Loucy (cell line): ENCODE results near the gene SNX24.
A peak's percentile ranks its signal among the peaks of the same experiment; 100 is the strongest.

ENCODE experiments used
- H2AFZ ChIP-seq: fragments of 200-600 bp; sonication (generic); 2 replicates; pipeline ENCODE4 v1.6.0; 2016; ENCODE audit warnings: antibody characterized with exemption, mild to moderate bottlenecking, low read length, moderate library complexity
- H3F3A ChIP-seq: fragments of 200-600 bp; 2 replicates; pipeline ENCODE4 v1.6.0; 2016; ENCODE audit warnings: antibody characterized with exemption, low read depth, mild to moderate bottlenecking
- H3K27me3 ChIP-seq: fragments of 200-600 bp; sonication (generic); 2 replicates; pipeline ENCODE4 v1.6.1; 2014; ENCODE audit warnings: low read length, mild to moderate bottlenecking; ENCODE audit not compliant: insufficient read depth, poor library complexity, severe bottlenecking
- H3K36me3 ChIP-seq: fragments of 200-600 bp; sonication (generic); 2 replicates; pipeline ENCODE4 v1.6.1; 2016; ENCODE audit warnings: low read length; ENCODE audit not compliant: insufficient read depth
- H3K4me1 ChIP-seq: fragments of 200-600 bp; sonication (generic); 2 replicates; pipeline ENCODE4 v1.5.1; 2014; ENCODE audit warnings: low read length, mild to moderate bottlenecking; ENCODE audit not compliant: insufficient read depth, poor library complexity, severe bottlenecking
- H3K4me2 ChIP-seq: fragments of 200-600 bp; sonication (generic); 2 replicates; pipeline ENCODE4 v1.6.0; 2014; ENCODE audit warnings: antibody characterized with exemption, low read length, low read depth, mild to moderate bottlenecking; ENCODE audit not compliant: poor library complexity, severe bottlenecking
- H3K4me3 ChIP-seq: fragments of 200-600 bp; sonication (generic); 2 replicates; pipeline ENCODE4 v1.5.1; 2014; ENCODE audit warnings: low read length, mild to moderate bottlenecking, mixed read lengths; ENCODE audit not compliant: poor library complexity, severe bottlenecking
- H3K79me2 ChIP-seq: fragments of 200-600 bp; sonication (generic); 2 replicates; pipeline ENCODE4 v1.6.1; 2014; ENCODE audit warnings: low read length; ENCODE audit not compliant: insufficient read depth
- H3K9ac ChIP-seq: fragments of 200-600 bp; sonication (generic); 2 replicates; pipeline ENCODE4 v1.6.0; 2014; ENCODE audit warnings: mild to moderate bottlenecking, low read depth, low read length, moderate library complexity; ENCODE audit not compliant: poor library complexity, severe bottlenecking
- H3K9me2 ChIP-seq: fragments of 200-600 bp; sonication (generic); replicated peaks from 2 replicates; pipeline ENCODE4 v1.6.1; 2016; ENCODE audit warnings: low read depth, low read length, mixed read lengths
- H3K9me3 ChIP-seq: fragments of 200-600 bp; sonication (generic); 2 replicates; pipeline ENCODE4 v1.6.1; 2014; ENCODE audit warnings: mild to moderate bottlenecking, antibody characterized with exemption, low read length, low read depth; ENCODE audit not compliant: insufficient read depth
- H4K20me1 ChIP-seq: fragments of 200-600 bp; sonication (generic); 2 replicates; pipeline ENCODE4 v1.6.0; 2014; ENCODE audit warnings: antibody characterized with exemption, low read length, mild to moderate bottlenecking; ENCODE audit not compliant: insufficient read depth, poor library complexity, severe bottlenecking
- EZH2phosphoT487 ChIP-seq: fragments of 200-600 bp; IDR thresholded peaks from 2 replicates; pipeline ENCODE4 v1.6.1; 2018; ENCODE audit warnings: antibody characterized with exemption, mild to moderate bottlenecking, moderate library complexity, borderline replicate concordance
- TF ChIP-seq, protein P1 (sequence below): fragments of 200-600 bp; sonication (generic); conservative IDR thresholded peaks from 2 replicates; pipeline ENCODE4 v1.5.1; 2014; ENCODE audit warnings: mild to moderate bottlenecking, antibody characterized with exemption, low read length

The SNX24 gene

DNA sequence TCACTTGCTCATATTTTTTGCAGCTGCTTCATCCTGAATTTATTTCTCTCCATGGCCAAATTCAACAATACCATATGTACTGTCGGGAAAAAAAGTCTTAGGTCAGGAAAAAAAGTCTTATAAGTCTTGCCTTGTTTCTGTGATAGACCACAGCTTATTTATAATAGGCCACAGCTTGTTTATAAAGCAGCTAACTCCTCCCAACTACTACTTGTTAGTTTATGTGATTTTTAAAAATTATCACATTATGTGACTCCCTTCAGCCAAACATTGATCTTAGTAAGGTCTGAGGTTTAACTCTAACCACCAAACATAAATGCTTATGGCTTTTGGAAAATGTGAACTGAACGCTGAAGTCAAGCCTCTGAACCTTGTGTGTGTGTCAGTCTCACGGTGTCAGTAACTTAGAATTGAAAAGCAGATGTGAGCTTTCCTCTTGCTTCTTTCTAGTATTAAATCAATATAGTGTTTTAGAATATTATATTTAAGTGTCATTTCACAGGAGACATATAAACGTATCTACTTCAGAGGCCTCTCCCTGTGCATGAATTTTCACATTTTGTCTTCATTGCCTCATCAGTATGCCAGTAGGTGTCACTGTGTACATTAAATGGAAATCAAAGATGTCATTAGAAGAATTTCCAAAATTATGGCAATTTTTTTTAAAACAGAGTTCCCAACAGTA lies 51.3 kb downstream of the SNX24 start:
- Histone ChIP-seq H3K27me3 (no peaks in the 10 kb centered on the region), H3K4me1 (peaks cover 4% of the 10 kb centered on the region), H3K4me3 (no peak overlapping the region), H3K9me2 (no peaks in the 10 kb centered on the region), H3F3A (no peaks in the 10 kb centered on the region), H3K36me3 (no peaks in the 10 kb centered on the region), H3K9ac (no peak overlapping the region), H3K79me2 (no peaks in the 10 kb centered on the region), H4K20me1 (no peaks in the 10 kb centered on the region), H2AFZ (no peak overlapping the region), H3K4me2 (no peak overlapping the region), H3K9me3 (no peaks in the 10 kb centered on the region)
- TF ChIP-seq, protein P1, sequence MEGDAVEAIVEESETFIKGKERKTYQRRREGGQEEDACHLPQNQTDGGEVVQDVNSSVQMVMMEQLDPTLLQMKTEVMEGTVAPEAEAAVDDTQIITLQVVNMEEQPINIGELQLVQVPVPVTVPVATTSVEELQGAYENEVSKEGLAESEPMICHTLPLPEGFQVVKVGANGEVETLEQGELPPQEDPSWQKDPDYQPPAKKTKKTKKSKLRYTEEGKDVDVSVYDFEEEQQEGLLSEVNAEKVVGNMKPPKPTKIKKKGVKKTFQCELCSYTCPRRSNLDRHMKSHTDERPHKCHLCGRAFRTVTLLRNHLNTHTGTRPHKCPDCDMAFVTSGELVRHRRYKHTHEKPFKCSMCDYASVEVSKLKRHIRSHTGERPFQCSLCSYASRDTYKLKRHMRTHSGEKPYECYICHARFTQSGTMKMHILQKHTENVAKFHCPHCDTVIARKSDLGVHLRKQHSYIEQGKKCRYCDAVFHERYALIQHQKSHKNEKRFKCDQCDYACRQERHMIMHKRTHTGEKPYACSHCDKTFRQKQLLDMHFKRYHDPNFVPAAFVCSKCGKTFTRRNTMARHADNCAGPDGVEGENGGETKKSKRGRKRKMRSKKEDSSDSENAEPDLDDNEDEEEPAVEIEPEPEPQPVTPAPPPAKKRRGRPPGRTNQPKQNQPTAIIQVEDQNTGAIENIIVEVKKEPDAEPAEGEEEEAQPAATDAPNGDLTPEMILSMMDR = peak; percentile 64
- no peak for TF ChIP-seq EZH2phosphoT487

DNA sequence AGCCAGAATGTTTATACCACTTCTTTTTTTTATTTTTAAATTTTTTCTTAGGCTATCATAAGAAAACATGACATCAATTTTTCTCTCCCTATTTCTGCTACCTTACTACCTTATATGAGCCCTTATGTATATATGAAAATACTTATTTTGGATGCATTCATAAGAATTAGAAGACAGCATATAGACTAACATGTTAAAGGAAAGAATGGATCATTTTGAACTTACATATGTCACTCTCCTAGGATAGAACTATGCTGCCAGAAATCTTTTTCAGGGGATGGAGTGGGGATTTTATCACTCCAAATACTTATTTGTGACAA lies 51.8 kb downstream of the SNX24 start:
- Histone ChIP-seq H3K9me3 (no peaks in the 10 kb centered on the region), H3K9me2 (no peaks in the 10 kb centered on the region), H3K4me3 (no peak overlapping the region), H3F3A (no peaks in the 10 kb centered on the region), H3K27me3 (no peaks in the 10 kb centered on the region), H3K4me2 (no peak overlapping the region), H3K36me3 (no peaks in the 10 kb centered on the region), H2AFZ (no peak overlapping the region), H3K4me1 (peaks cover 9% of the 10 kb centered on the region), H3K79me2 (no peaks in the 10 kb centered on the region), H4K20me1 (no peaks in the 10 kb centered on the region), H3K9ac (no peak overlapping the region)
- no peak for TF ChIP-seq EZH2phosphoT487
- TF ChIP-seq, protein P1 = no peak

DNA sequence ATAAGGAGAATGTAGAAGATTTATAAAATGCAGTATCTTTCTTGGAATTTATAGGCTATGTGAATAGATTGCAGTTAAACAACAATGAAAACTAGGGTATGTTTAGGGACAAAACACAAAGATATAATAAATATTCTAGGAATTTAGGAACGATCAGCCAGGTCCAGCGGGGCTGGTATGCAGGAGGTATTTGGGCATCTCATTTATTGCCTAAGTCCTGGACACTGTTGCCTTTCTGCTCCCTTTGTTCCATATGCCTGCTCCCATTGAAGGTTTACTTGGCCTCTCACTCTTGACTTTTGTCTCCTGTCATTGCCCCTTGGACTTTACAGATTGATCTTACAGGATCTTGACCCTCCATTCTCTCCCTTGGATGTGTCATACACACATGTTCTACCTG lies 55.9 kb downstream of the SNX24 start:
- no peak overlapping the region for H2AFZ ChIP-seq
- H3K9me3 ChIP-seq = no peaks in the 10 kb centered on the region
- no peaks in the 10 kb centered on the region for H3K9me2 ChIP-seq
- no peak overlapping the region for H3K4me2 ChIP-seq
- H4K20me1 ChIP-seq = no peaks in the 10 kb centered on the region
- H3K79me2 ChIP-seq = no peaks in the 10 kb centered on the region
- H3K27me3 ChIP-seq = no peaks in the 10 kb centered on the region
- peaks cover 21% of the 10 kb centered on the region for H3K4me1 ChIP-seq
- TF ChIP-seq, protein P1 = no peak
- TF ChIP-seq EZH2phosphoT487 = no peak
- no peaks in the 10 kb centered on the region for H3K36me3 ChIP-seq
- H3K9ac ChIP-seq = no peak overlapping the region
- H3F3A ChIP-seq = no peaks in the 10 kb centered on the region
- H3K4me3 ChIP-seq = no peak overlapping the region
